H1 (cell line): ENCODE data around the gene CFAP161. TPM values are rescaled to one million over a fixed set of nuclear protein-coding genes. Genes with fewer than 3 reads are reported as not detected.

ENCODE experiments used
- SIN3A ChIP-seq, 2 experiments: IDR thresholded peaks in 1 of 2; conservative IDR thresholded peaks in 1 of 2; 2 replicates each; pipeline ENCODE4 v1.6.1; 2011 to 2012; ENCODE audit warnings: low read length in 2 of 2, improper control_type of control experiment in 1 of 2, low read depth in 1 of 2, mild to moderate bottlenecking in 1 of 2
- SP1 ChIP-seq: IDR thresholded peaks from 2 replicates; pipeline ENCODE4 v1.6.1; 2011; ENCODE audit warnings: low read depth, low read length
- polyA plus RNA-seq, 7 experiments: library from polyadenylated mRNA; depleted of rRNA in 3 of 7; stranded (reverse) in 5 of 7; unstranded in 2 of 7; fragments of >200 nt in 5 of 7; fragments of 200-250 nt in 2 of 7; gene quantifications; 1 replicate in 5 of 7; 2 replicates in 1 of 7; 4 replicates in 1 of 7; pipeline versions ENCODE4 v1.2.1 to v1.2.3, GENCODE V29; 2011 to 2013; ENCODE audit warnings: missing spikeins in 2 of 7, mixed read lengths in 2 of 7
- total RNA-seq: library from RNA; stranded (reverse); fragmentation: NEBNext Ultra II Directional; extraction: Animal tissue kit (Norgen Biotek cat#: 25700); gene quantifications from 2 replicates; pipeline ENCODE4 v1.2.1, GENCODE V29; 2021

CFAP161 gene
- total and polyA plus RNA-seq, 2 of the 8 experiments (the other 6 are each of a cell fraction or from before 2014, with no cell fraction given): 0.05 TPM; not detected in 1

DNA sequence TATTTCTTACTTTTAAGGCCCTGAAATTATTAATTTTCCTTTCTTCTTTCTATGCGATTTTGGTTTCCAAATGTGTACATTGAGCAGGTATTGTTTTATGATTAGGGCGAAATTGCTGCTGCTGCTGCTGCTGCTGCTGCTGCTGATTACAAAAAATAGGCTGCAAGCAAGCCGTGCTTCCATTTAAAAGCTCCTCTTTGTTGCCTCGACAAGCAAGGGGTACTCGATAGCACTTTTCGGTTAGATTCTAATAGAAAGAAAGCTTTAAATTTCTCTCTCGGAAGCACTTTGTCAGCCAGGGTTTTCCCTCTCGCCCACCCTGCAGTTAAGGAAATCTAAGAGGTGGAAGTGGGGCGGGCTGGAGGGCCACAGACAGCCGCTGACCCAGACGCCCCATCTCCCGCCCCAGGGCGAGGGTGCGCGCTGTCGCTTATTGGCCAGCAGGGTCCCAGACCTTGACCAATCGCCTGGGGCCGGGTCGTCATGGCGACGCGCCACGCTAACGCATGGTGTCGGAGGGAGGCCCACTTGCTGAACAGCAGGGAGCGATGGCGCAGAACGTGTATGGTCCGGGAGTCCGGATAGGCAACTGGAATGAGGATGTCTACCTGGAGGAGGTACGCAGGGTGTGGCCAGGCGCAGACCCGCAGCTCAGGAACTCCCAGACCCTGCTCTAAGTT is at the start of gene CFAP161 (continued):
- peak; percentile 73 to 85; a peak in 2 of 4 replicates for TF ChIP-seq SIN3A (conservative IDR thresholded peaks at IDR 0.05 in 1 of 2, IDR thresholded peaks at IDR 0.05 in 1 of 2; ENCODE audit: low read depth in 1 of 2, low read length in 2 of 2)
- TF ChIP-seq SP1: peak; percentile 77; the same call in 1 of the 2 replicates
